ENCODE data around the gene APBA2. TPM values are rescaled to one million over a fixed set of nuclear protein-coding genes. Genes with fewer than 3 reads are reported as not detected.

The APBA2 gene
- total and polyA plus RNA-seq, 2 of the 13 experiments (the other 11 are each of a cell fraction or from before 2014, with no cell fraction given) = 0.62 to 2.3 TPM

GRCh38 chr15:29114221-29115092 is 228.7 kb downstream of the APBA2 start (continued):
- no peak for TF ChIP-seq ZBTB37 (CRISPR knock-in tag; IDR thresholded peaks at IDR 0.05)
- TF ChIP-seq ZNF605 (CRISPR knock-in tag; IDR thresholded peaks at IDR 0.05) = no peak
- no peak for TF ChIP-seq TARDBP (CRISPR knock-in tag; IDR thresholded peaks at IDR 0.05)

- H3K27me3 ChIP-seq (ENCODE audit: control insufficient read depth in 1 of 2, insufficient read depth in 2 of 2, low read length in 2 of 2) = peaks cover 0 to 1% of the 10 kb centered on the region in 2 experiments; a peak in 1 of 5 replicates
- no peak overlapping the region for H3K4me3 ChIP-seq (replicated peaks in 1 of 3; ENCODE audit: insufficient read depth in 1 of 3, low read depth in 2 of 3, low read length in 3 of 3)
- no peak for FAIRE-seq
- H3K79me2 ChIP-seq (ENCODE audit: insufficient read depth, low read length) = no peaks in the 10 kb centered on the region
- in situ Hi-C loops (cut with HindIII; ENCODE audit: extremely low pct_ligation_motif_present, low pct_unique_long_range_greater_than_20kb) (no loop called here), intact Hi-C loops (cut with micrococcal nuclease; ENCODE audit: unreplicated experiment) (no loop called here)
- POLR2A ChIA-PET = no interaction called here
- no peak overlapping the region for H3K9ac ChIP-seq (ENCODE audit: insufficient read depth, low read depth, low read length)
- CTCF ChIA-PET (ENCODE audit: low intra/inter-chr PET ratio, low total read pairs) = no interaction called here
- no peak overlapping the region for H3K4me2 ChIP-seq (ENCODE audit: low read depth, low read length)
- H3K36me3 ChIP-seq (replicated peaks in 1 of 2; ENCODE audit: control insufficient read depth in 1 of 2, insufficient read depth in 2 of 2, low read length in 2 of 2) = no peaks in the 10 kb centered on the region
- WGBS (ENCODE audit: low lambda C conversion rate) = 64% methylated on average over 21 of the region's 46 CpGs
- DNase-seq (ENCODE audit: low spot score) = no peak
- ATAC-seq = peak; percentile 52
- H3K9me3 ChIP-seq (ENCODE audit: low read length) = no peaks in the 10 kb centered on the region
- no peak overlapping the region for H2AFZ ChIP-seq (ENCODE audit: low read length)
- no TSS peak for BruUV-seq (replicated peaks)
- no peaks in the 10 kb centered on the region for H4K20me1 ChIP-seq (ENCODE audit: insufficient read depth, low read length)
- no peak overlapping the region for H3K27ac ChIP-seq (ENCODE audit: extremely low read length, insufficient read depth, low read length)
- no peaks in the 10 kb centered on the region for H3K4me1 ChIP-seq (ENCODE audit: insufficient read depth, low read length)
- TF ChIP-seq ZBTB2 (CRISPR knock-in tag; IDR thresholded peaks at IDR 0.05; ENCODE audit: low read depth) (no peak), CTCF (CRISPR knock-in tag; IDR thresholded peaks at IDR 0.05) (peak; percentile 26)
Observed at GRCh38 chr15:29115093-29115991, 229.6 kb downstream of the APBA2 start.

Measured in HepG2 (cell line).